ENCODE data around the gene PHF10.
A peak's percentile ranks its signal among the peaks of the same experiment; 100 is the strongest.
"Not testable (repeated sequence)": the region's sequence is repeated elsewhere in the genome, so short reads cannot be mapped to it uniquely, and the experiment has no call there.

PHF10 gene

DNA sequence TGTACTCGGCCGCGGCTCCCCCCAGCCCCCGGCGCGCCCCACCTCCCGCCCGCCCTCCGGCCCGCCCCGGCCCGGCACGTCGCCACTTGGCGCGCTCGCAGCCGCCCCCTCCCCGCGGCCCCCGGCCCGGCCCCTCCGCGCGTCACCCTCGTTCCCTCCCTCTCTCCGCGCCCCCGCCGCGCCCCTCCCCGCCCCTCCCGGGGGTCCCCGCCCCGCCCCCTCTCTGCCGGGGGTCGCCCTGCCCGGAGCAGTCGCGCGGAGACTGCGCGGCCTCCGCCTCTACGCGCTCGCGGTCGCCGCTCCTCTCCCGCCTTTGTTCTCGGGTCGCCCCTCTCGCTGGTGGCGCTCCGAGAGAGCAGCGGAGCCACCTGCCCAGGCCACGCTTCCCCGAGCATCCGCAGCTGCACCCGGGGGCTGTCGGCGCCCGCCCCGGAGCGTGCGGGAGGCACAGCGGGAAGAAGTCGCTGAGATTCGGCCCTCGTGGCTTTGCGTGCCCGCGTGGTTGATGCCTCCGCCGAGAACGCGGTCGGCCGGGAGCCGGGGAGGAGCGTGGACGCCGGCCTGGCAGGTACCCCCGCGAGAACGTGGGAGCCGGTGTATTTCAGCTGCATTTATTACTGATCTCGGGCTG lies at the start of gene PHF10:
TSS of gene PHF10 (minus strand) at position 7 of the 631 bp plus-strand sequence. CDS start 569 bp downstream, outside the sequence.
- peak; percentile 29 for DNase-seq (ENCODE audit: low spot score)

DNA sequence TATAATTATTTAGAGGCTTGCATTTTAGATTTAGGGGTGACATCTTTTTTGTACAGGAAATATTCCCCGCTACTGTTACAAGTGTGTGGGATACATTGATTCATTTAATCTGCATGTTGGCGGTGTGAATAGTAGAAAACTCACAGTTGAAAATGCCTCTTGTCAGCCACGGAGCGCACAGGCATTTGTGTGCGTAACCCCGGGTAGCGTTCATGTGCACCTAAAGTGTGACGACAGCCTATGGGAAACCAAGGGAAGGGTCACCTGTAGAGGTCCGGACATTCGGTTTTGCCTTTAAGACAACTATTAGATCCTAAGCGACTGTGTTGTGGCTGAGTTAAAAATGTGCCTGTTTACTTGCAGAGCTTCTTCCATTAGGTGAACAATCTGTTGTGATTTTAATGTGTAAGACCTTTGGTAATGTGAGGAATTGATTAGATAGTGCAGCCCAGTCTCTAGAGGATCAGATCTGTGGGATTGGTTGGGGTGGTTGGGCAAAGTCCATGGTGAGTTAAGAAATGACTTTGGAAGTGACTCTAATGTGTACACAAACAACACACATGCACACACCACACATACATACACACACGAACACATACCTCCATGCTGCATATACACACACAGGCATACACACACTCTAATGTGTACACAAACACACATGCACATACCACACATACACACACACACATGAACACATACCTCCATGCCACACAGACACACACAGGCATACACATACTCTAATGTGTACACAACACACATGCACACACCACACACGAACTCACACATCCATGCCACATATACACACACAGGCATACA lies 42.8 kb upstream of the PHF10 start:
- no peak for DNase-seq (ENCODE audit: low spot score)

DNA sequence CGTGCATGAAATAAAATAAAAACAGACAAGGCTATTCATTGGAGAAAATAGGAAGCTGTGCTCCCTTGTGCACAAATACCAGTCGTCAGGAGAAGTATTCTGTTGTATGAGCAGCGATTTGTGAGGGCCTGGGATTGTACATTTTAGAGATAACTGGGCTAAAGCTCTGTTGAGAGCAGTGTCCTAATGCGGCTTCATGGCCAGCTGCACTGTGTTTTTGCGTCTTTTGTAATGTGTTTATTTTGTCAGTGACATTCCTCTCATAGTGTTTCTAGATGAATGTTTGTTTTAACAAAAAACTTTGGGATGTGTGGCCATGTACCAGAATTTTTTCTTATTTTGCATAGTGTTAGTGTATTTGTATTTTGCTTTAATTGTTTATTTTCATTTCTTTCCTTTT lies 41.9 kb upstream of the PHF10 start:
- no peak for DNase-seq (ENCODE audit: low spot score)

DNA sequence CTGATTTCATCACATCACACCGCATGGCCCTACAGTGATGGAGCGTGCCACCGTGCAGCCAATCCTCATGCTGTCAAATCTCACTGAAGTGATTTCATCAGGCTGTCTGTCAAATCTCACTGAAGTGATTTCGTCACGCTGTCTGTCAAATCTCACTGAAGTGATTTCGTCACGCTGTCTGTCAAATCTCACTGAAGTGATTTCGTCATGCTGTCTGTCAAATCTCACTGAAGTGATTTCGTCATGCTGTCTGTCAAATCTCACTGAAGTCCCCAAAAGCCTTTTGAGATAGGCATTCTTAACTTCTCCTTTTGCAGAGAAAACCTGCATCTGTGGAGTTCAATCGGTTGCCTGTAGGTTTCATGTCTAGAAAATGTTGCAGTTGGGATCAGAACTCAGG lies 41.5 kb upstream of the PHF10 start:
- DNase-seq (ENCODE audit: low spot score): not testable (repeated sequence)

DNA sequence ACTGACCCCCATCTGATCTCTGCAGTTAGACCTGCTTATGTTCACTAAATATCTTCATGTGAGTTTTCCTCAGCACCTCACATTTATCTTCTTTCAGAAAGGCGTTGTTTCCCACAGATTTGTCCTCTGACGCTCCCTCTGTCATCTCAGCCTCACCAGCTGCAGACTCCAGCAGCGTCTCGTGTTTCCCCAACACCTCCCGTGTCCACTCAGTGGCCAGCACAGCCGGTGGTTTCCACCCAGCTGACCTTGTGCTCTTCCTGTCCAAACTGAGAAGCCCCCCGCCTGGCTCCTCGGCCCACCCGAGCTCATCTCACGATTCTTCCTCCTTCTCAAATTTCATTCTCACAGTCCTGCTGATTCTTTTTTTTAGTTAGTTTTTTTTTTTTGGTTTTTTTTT lies 39.6 kb upstream of the PHF10 start:
- DNase-seq (ENCODE audit: low spot score): no peak

DNA sequence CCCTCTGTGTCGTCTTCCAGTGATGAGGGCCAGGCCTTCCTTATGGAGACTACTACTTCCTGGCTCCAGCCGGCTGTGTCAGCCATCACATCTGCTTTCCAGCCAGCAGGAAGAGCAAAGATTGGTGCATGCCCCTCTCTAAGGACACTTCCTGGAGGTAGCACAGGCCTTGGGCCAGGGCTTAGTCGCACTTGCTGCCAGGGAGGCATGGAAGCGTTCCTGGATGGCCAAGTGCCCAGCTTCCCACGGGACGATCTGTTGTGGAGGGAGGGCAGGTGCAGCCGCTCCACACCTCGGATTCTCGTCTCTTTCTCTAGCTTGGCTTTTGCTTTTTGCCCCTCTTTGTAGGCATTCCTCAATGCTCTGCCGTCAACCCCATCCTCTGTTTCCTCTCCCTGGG lies 39.0 kb upstream of the PHF10 start:
- peak; percentile 41 for DNase-seq (ENCODE audit: low spot score)

DNA sequence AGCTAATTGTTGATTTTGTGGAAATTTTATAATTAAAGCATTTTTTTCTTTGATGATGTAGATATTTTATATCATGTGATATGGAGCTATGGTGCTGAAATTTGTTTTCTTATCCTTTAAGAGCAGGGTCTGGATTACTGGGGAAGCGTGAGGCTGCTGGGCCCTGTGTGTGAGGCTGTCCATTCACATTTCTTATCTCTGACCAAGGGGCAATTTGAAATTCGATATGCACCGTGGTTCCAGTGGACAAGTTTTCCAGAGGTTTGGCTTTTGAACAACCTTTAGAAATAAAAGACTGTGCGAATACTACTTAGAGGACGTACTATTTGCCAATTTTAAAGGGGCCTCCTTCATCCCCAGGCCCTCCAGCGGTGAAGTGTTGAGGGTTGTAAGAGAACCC lies 30.9 kb upstream of the PHF10 start:
- no peak for DNase-seq (ENCODE audit: low spot score)

DNA sequence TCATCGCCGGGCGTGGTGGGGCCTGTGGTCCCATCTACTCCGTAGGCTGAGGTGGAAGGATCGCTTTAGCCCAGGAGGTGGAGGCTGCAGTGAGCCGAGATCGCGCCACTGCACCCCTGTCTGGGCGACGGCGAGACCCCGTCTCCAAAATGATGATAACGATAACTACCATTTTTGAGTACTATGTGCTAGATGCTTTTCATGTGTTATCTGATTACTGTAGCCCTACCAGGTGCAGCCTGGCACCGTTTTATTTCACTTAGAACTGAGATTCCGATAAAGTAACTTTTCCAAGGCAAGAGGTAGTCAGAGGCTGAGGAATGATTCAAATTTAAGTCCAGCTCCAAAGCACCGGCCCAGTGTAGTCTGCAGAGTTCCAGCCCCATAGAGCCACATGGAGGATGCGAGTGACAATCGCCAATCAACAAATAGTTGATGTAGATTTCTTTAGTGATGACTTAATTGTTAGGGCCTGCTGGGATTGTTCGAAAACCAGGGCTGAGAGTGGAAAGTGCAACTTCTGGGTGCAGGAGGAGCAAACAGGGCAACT lies 27.8 kb upstream of the PHF10 start:
- DNase-seq (ENCODE audit: low spot score): peak; percentile 31

DNA sequence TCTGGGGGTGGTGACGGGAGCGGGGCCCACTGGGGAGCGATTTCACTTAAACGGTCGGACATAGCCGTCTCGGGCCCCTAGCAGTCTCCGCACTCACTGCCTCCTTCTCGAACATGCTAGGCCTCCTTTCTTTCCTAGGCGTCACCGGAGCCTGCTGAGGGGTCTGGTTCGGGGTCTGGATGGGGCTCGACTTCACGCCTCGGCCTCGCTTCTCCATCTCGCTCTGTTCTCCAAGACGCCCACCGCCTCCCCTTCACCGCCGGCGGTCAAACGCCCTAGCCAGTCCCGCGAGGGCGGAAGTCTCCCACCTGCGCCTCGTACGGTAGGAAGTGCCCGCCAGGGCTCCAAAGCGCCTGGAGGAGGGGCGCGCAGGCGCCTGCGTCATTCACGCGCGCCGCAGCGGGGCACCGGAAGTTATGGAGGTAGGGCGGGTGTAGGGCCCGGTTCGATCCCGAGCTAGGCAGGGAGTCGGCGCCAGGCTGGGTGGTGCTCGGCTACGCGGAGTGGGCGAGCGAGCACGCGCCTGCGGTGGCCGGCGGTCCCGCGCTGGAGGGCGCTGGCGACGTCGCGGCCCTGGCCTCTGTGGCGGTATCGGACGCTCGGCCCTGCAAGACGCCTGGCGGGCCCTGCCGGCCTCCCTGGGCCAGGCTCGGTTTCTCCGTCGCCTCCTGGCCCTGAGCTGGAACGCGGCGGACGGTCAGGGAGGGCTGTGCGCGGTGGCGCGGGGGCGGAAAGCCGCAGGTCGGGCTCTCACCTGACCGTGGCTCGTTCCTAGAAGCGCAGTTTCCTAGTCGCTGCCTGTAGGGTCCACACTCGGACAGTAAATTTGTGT lies 27.2 kb upstream of the PHF10 start, which contains the start of the genes DYNLT2 and ERMARD:
TSS of gene DYNLT2 (minus strand) at position 331 of the 832 bp plus-strand sequence. CDS start at position 217, 114 bp downstream.
TSS of gene ERMARD (plus strand) at position 381 of the 832 bp plus-strand sequence. CDS start at position 417, 36 bp downstream.
- peak; percentile 91 for DNase-seq (ENCODE audit: low spot score)

DNA sequence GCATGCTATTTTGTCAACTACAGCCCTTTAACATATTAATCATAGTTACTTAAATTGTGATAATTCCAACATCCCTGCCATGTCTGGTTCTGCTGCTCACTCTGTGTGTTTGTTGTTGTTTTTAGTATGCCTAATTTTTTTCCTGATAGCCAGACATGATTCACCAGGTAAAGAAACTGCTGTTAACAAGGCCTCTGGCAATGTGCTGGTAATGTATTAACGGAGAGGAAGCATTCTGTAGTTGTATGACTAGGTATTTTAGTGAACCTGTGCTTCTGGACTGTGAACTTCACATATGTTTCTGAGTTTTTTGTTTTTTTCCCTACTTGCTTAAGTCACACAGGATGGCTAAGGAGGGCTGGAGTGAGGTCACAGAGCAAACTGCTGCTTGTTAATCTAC lies 22.3 kb upstream of the PHF10 start:
- DNase-seq (ENCODE audit: low spot score): no peak

DNA sequence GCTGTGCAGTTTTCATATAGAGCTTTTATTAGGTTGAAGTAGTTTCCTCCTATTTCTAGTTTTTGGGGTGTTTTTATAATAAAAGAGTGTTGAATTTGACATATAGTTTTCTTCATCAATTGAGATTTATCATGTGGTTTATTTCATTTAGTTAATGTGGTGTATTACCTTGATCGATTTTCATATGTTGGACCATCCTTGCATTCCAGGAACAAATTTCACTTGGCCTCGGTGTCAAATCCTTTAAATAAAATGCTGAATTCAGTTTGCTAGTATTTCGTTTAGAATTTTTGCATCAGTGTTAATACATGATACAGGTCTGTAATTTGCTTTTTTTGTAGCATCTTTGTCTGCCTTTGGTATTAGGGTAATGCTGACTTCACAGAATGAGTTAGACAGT lies 21.1 kb upstream of the PHF10 start:
- no peak for DNase-seq (ENCODE audit: low spot score)

DNA sequence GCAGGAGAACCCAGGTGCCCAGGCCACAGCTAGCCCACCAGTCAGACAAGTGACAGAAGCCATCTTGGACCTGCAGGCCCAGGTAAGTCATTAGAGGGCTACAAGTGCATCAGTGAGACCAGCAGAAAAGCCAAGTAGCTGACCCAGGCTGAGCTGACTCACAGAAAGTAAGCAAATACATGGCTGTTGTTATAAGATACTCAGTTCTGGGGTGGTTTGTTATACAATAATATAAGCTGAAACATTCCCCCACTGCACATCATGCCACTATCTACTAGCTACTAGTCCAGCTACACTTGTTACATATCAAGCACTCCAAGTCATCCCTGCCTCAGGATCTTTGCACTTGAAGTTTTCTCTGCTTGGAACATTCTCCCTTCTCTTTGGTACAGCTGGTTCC lies 17.0 kb upstream of the PHF10 start:
- DNase-seq (ENCODE audit: low spot score): no peak

DNA sequence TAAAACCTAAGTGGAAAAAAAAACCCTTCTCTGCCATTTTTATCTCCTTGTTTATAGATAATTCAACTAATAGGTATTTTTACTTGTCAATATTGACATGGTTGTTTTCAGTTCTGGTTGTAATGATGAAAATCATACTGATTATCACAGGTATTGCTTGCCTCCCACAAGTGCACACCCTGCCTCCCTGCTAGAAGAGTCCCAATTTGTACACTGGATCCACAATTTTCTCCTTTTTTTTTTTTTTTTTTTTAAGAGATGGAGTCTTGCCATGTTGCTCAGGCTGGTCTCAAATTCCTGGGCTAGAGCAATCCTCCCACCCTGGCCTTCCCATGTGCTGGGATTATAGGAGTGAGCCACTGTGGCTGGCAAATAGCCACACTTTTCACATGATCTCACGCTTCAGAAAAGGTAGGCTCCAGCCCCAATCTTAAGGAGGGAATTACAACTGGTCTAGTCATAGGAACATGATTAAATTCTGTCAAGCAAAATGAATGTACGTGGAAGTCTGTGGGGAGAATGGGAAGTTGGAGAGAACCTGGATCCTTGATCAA lies 14.8 kb upstream of the PHF10 start:
- DNase-seq (ENCODE audit: low spot score): no peak

DNA sequence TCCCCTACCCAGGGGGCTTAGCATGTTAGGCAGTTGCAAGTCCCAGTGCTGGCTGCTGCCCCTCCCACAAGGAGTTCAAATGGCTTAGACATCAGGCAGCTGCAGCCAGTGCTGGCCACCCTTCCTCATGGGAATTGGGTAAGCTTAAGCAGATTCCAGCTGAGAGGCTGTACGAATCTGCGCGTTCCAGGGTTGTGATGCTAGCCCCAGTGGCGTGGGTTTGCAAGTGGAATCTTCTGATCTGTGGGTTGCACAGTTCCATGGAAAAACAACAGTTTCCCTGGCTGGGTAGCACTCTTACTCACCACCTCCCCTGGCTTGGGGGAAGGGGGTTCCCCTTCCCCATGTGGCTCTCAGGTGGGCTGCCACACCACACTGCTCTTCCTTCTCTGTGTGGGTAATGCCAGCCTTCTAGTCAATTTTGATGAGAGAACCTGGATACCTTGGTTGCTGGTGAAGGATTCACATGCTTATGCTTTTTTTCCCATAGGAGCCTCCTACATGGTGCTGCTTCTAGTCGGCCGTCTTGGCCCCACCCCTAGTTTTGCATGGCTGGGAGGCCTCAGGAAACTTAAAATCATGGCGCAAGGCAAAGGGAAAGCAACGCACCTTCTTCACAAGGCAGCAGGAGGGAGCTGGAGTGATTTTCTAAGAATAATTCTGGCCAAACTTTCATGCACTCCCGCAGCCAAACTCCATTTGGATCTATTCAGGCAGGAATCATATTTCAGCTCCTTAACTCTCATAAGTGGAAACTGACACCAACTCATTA lies 14.1 kb upstream of the PHF10 start:
- no peak for DNase-seq (ENCODE audit: low spot score)

DNA sequence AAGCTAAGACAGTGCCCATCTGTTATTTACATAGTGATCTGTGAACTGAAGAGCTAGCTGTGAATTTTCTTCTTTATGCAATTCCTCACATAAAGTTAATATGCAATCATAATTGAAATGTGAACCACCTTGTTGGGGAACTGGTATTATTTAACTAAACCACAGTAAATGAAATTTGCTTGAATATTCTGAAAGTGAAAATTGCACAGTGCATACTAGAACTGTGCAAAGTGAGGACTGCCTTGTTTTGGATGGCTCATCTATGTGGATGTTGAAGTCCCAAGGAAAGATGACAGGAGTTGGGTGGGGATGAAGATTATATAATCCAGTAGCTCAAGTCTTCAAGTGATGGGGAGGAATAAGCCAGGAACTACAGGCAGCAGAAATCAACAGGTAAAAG lies 5.7 kb upstream of the PHF10 start:
- no peak for DNase-seq (ENCODE audit: low spot score)

DNA sequence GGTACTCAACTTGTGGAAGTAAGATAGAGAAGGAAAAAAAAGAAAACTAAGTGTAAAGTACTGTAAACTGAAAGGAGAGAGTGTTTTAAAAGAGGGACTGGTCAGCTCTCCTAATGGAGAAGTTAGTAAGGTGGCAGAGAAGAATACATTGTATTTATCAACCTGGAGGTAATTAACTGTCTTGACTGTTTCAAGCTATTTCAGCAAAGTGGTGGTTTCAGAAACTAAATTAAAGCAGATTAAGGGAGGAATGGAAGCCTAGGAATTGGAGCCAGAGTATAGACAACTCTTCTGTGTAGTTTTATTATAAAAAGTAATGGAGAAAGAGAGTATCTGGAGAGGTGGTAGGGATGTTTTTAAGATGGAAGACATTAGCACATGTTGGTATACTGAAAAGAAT lies 2.7 kb upstream of the PHF10 start:
- DNase-seq (ENCODE audit: low spot score): no peak

DNA sequence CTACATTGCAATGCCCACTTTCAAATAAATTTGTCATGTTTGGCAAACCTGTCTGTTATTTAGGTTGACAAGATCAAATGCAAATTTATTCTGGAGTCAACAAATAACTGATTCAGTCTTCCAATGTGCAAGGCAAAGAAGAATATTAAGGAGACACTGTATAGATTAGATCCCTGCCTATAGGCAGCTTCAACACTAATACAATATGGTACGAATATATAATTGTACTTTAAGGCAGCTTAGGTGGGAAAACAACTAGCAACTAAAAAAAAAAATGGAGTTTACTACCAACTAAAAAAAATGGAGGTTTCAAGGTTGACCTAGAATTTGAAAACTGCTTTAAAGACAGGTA lies 1.7 kb upstream of the PHF10 start:
- DNase-seq (ENCODE audit: low spot score): no peak

DNA sequence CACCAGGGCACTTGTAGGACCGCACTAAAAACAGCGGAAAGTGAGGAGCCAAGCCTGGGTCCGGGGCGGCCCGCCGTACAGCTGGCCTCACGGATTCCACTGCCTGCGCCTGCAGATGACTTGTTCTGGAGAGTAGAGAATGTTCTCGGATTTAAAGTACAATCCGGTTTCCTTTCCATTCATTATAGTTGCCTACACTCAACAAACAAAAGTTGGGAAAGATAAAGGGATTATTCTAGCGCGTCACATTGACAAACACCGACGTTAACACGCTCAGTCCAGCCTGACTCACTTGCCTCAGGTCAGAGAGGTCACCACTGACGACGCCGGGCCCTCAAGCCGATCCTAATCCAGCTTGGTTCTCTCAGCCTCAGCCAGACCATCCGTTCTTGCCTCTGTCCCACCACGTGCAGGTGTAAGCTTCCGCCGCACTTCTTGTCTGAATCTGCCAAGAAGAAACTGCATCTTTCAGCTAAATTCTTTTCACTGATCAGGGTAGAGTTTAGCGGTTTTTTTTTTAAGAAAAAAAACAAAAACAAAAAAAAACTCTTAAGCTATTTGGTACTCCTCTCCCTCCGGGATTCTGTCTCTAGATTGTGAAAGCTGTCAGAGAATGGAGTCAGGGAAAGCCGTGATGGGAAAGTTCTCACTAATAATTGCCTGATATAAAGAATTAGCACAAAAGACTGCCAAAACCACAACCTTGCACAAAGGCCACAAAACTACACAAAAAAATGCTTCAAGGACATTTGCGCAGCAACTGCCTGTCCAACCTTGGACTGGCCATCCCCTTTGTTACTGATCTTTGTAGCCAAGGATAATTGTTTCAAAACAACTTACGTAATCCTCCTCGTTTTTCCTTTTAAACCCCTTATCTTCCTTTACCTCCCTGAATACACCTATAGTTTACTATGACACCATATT lies 1.1 kb upstream of the PHF10 start:
- peak; percentile 42 for DNase-seq (ENCODE audit: low spot score)

DNA sequence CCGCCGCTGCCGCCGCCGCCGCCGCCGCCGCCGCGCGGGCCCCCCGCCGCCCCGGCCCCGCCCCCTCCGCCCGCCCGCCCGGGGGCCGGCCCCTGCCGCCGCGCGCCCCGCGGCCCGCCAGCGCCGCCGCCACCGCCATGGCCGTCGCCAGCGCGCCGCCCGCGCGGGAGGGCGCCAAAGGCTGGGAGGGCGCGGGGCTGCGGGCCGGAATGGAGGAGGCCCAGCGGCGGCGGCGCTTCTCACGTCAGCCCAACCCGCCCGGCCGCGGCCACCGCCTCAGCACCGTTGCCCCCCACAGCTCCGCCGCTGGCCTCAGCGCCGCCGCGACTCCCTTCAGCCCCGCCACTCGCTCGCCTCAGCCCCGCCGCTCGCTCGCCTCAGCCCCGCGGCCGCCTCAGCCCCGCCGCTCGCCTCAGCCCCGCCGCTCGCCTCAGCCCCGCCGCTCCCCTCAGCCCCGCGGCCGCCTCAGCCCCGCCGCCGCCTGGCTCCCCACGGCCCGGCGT lies 258 bp downstream of the PHF10 start:
- DNase-seq (ENCODE audit: low spot score): no peak
